Ovary (tissue), 9 donors: Measurements from ENCODE around the gene PPP1R9A. TPM values are rescaled to one million over a fixed set of nuclear protein-coding genes. Genes with fewer than 3 reads are reported as not detected.

Experiments used
- DNase-seq, 5 donors: peaks; one replicate each; pipeline ENCODE4 v3.0.0-alpha.2; 2019 to 2020
- H3K27ac ChIP-seq, 2 donors: fragments of 200-600 bp; one replicate each; pipeline versions ENCODE4 v1.5.1 to v1.8.0; 2019 to 2022
- H3K27me3 ChIP-seq: fragments of 200-600 bp; one replicate; pipeline ENCODE4 v1.8.0; 2022
- H3K36me3 ChIP-seq: fragments of 200-600 bp; sonication (generic); one replicate; pipeline ENCODE4 v1.5.1; 2019
- H3K4me1 ChIP-seq: one replicate; pipeline ENCODE4 v1.8.1; 2013; ENCODE audit warnings: mild to moderate bottlenecking, moderate library complexity; ENCODE audit not compliant: insufficient read depth
- H3K4me3 ChIP-seq: fragments of 200-600 bp; sonication (generic); one replicate; pipeline ENCODE4 v1.5.1; 2017
- H3K9me3 ChIP-seq, 2 donors: fragments of 200-600 bp in 1 of 2; sonication (generic) in 1 of 2; one replicate each; pipeline versions ENCODE4 v1.5.1 to v1.8.1; 2013 to 2019; ENCODE audit warnings: mild to moderate bottlenecking in 1 of 2, moderate library complexity in 1 of 2
- CTCF ChIP-seq, 3 donors: fragments of 450-650 bp in 2 of 3; fragments of 200-600 bp in 1 of 3; IDR thresholded peaks; one replicate each; pipeline versions ENCODE4 v1.5.1 to v1.8.0; 2016 to 2022; ENCODE audit warnings: antibody characterized with exemption in 3 of 3, mild to moderate bottlenecking in 1 of 3
- EP300 ChIP-seq: sonication (generic); formaldehyde crosslinking; IDR thresholded peaks from one replicate; pipeline ENCODE4 v1.6.1; 2017; ENCODE audit warnings: antibody characterized with exemption
- POLR2A ChIP-seq: fragments of 450-650 bp; IDR thresholded peaks from one replicate; pipeline ENCODE4 v1.6.1; 2017; ENCODE audit warnings: antibody characterized with exemption, mild to moderate bottlenecking, moderate library complexity
- WGBS, 3 donors: extraction: QIAGEN DNeasy Blood & Tissue Kit in 1 of 3; methylation state at CpG; one replicate each; pipeline versions ENCODE4 v1.1.5 to v1.1.7; 2013 to 2017; 5-methylcytosine and 5-hydroxymethylcytosine counted together
- intact Hi-C, 4 donors: fragments of 100-400 bp; cut with DNase I; formaldehyde crosslinking; loops; one replicate each; pipeline versions ENCODE4 v1.11.0 to v1.15.1; 2022 to 2023
- polyA plus RNA-seq, 2 donors: library from polyadenylated mRNA; stranded (reverse); fragments of 200-250 nt in 1 of 2; fragments of 350-450 nt in 1 of 2; fragmentation: Illumina TruSeq in 1 of 2; extraction: RNeasy Lipid Tissue Mini Kit (QIAGEN cat#74804) in 1 of 2; gene quantifications; one replicate each; pipeline ENCODE4 v1.2.3, GENCODE V29; 2013 to 2014
- total RNA-seq, 7 donors: library from RNA; depleted of rRNA in 2 of 7; stranded (reverse); fragments of >200 nt in 2 of 7; fragmentation: NEBNext Ultra II Directional in 3 of 7; extraction: Animal tissue kit (Norgen Biotek cat#: 25700) in 3 of 7; gene quantifications; one replicate each; pipeline versions ENCODE4 v1.1.0 to v1.2.4, GENCODE V29; 2016 to 2023
- donor health status: DM: no; HTN: no; CAD: no; lungs with moderate emphysema.
- donor health status: DM: no; HTN: no; CAD: no.
- donor health status: Bipolar disorder and iron deficiency.
- donor health status: DM: yes; HTN: yes; CAD: no.
- donor health status: DM: no; HTN: no; CAD: no.
- donor health status: DM: yes; HTN: yes; CAD: no.

The PPP1R9A gene
- total and polyA plus RNA-seq, 9 donors = 2.4 to 32.2 (median 11.2) TPM

GRCh38 chr7:95295397-95295796 is 388.0 kb downstream of the PPP1R9A start:
- no peaks in the 10 kb centered on the region for H3K4me1 ChIP-seq
- H3K9me3 ChIP-seq = no peaks in the 10 kb centered on the region
- no peak for DNase-seq
- H3K27me3 ChIP-seq = no peaks in the 10 kb centered on the region
- H3K27ac ChIP-seq = no peak overlapping the region
- no peak overlapping the region for H3K4me3 ChIP-seq
- intact Hi-C loops = no loop called here
- TF ChIP-seq POLR2A = no peak
- no peak for TF ChIP-seq EP300
- TF ChIP-seq CTCF (IDR thresholded peaks at IDR 0.05) = no peak
- H3K36me3 ChIP-seq = no peaks in the 10 kb centered on the region

GRCh38 chr7:95296456-95296855 is 389.1 kb downstream of the PPP1R9A start:
- H3K27ac ChIP-seq = no peak overlapping the region
- DNase-seq = no peak
- 87 to 95% (median 91%) methylated on average over 6 of the region's 6 CpGs for WGBS, 3 donors
- H3K4me1 ChIP-seq = no peaks in the 10 kb centered on the region
- TF ChIP-seq POLR2A (no peak), EP300 (no peak), CTCF (IDR thresholded peaks at IDR 0.05) (no peak)
- H3K36me3 ChIP-seq = no peaks in the 10 kb centered on the region
- H3K9me3 ChIP-seq = no peaks in the 10 kb centered on the region
- no peak overlapping the region for H3K4me3 ChIP-seq
- intact Hi-C loops = no loop called here
- H3K27me3 ChIP-seq = no peaks in the 10 kb centered on the region

GRCh38 chr7:95297041-95297440 is 389.6 kb downstream of the PPP1R9A start:
- H3K4me3 ChIP-seq = no peak overlapping the region

GRCh38 chr7:95298091-95298490 is 390.7 kb downstream of the PPP1R9A start:
- no peak overlapping the region for H3K27ac ChIP-seq
- DNase-seq = no peak
- TF ChIP-seq POLR2A (no peak), CTCF (IDR thresholded peaks at IDR 0.05) (no peak), EP300 (no peak)
- intact Hi-C loops = no loop called here
- H3K4me1 ChIP-seq = no peaks in the 10 kb centered on the region
- no peaks in the 10 kb centered on the region for H3K36me3 ChIP-seq
- H3K27me3 ChIP-seq = no peaks in the 10 kb centered on the region
- no peaks in the 10 kb centered on the region for H3K9me3 ChIP-seq
- WGBS, 3 donors = 95 to 97% (median 97%) methylated on average over 3 of the region's 3 CpGs
- no peak overlapping the region for H3K4me3 ChIP-seq

More at GRCh38 chr7:95297041-95297440, 389.6 kb downstream of the PPP1R9A start:
- 31 to 55% (median 41%) methylated on average over 1 of the region's 1 CpG for WGBS, 3 donors
- no peak for DNase-seq
- H3K4me1 ChIP-seq = no peaks in the 10 kb centered on the region
- H3K9me3 ChIP-seq = no peaks in the 10 kb centered on the region
- TF ChIP-seq CTCF (IDR thresholded peaks at IDR 0.05) (no peak), POLR2A (no peak), EP300 (no peak)
- H3K27ac ChIP-seq = no peak overlapping the region
- no peaks in the 10 kb centered on the region for H3K36me3 ChIP-seq
- intact Hi-C loops = no loop called here
- no peaks in the 10 kb centered on the region for H3K27me3 ChIP-seq
